Caco-2 (cell line): ENCODE measurements around the gene TKTL1. TPM values are rescaled to one million over a fixed set of nuclear protein-coding genes. Genes with fewer than 3 reads are reported as not detected.

Experiments
- BruUV-seq: library from RNA; stranded (reverse); fragments of 400-500 nt; replicated peaks from 2 replicates; lab custom pipeline; 2021; lab: Mats Ljungman, UMichigan
- CTCF ChIA-PET: fragments of 300-600 bp; sonication (Branson Sonifier 250); formaldehyde crosslinking; loops from one replicate; lab custom pipeline; 2022; ENCODE audit warnings: antibody characterized with exemption; lab: Charles Lee
- POLR2A ChIA-PET: fragments of 300-600 bp; sonication (Branson Sonifier 250); formaldehyde crosslinking; loops from one replicate; lab custom pipeline; 2022; ENCODE audit warnings: antibody characterized with exemption; lab: Charles Lee
- DNase-seq, 2 experiments: peaks; one replicate each; pipeline versions ENCODE4 v3.0.0 to v3.0.0-alpha.2; 2020 to 2022
- H3K27me3 ChIP-seq: replicated peaks from 2 replicates; pipeline ENCODE4 v1.6.0; 2011; ENCODE audit warnings: low read length; ENCODE audit not compliant: control insufficient read depth, insufficient read depth
- H3K36me3 ChIP-seq: 2 replicates; pipeline ENCODE4 v1.5.1; 2011; ENCODE audit warnings: low read length; ENCODE audit not compliant: control insufficient read depth, insufficient read depth
- H3K4me1 ChIP-seq: fragments of 250-450 bp; sonication (Bioruptor Pico); 2 replicates; pipeline ENCODE4 v1.5.1; 2020; ENCODE audit warnings: mild to moderate bottlenecking
- H3K4me3 ChIP-seq: 2 replicates; pipeline ENCODE4 v1.5.1; 2011; ENCODE audit warnings: low read depth, mild to moderate bottlenecking, control low read depth, low read length
- H3K9me3 ChIP-seq: fragments of 250-450 bp; sonication (Bioruptor Pico); 2 replicates; pipeline ENCODE4 v1.5.1; 2020; ENCODE audit warnings: mild to moderate bottlenecking, moderate library complexity
- H3K27ac Mint-ChIP-seq: one replicate; pipeline ENCODE4 v1.8.0; 2022; ENCODE audit warnings: mixed read lengths; ENCODE audit not compliant: unreplicated experiment
- H3K27me3 Mint-ChIP-seq: one replicate; pipeline ENCODE4 v1.8.0; 2022; ENCODE audit warnings: mixed read lengths; ENCODE audit not compliant: insufficient read depth, unreplicated experiment
- H3K36me3 Mint-ChIP-seq: one replicate; pipeline ENCODE4 v1.8.0; 2022; ENCODE audit warnings: mild to moderate bottlenecking, mixed read lengths; ENCODE audit not compliant: insufficient read depth, unreplicated experiment
- H3K4me1 Mint-ChIP-seq: one replicate; pipeline ENCODE4 v1.8.0; 2022; ENCODE audit warnings: low read depth, mixed read lengths; ENCODE audit not compliant: unreplicated experiment
- H3K4me3 Mint-ChIP-seq: one replicate; pipeline ENCODE4 v1.8.0; 2022; ENCODE audit warnings: mild to moderate bottlenecking, moderate library complexity, mixed read lengths; ENCODE audit not compliant: unreplicated experiment
- H3K9me3 Mint-ChIP-seq: one replicate; pipeline ENCODE4 v1.8.0; 2022; ENCODE audit warnings: mixed read lengths; ENCODE audit not compliant: unreplicated experiment
- CTCF ChIP-seq, 2 experiments: fragments of 200-600 bp in 1 of 2; IDR thresholded peaks; 1 replicate in 1 of 2; 2 replicates in 1 of 2; pipeline versions ENCODE4 v1.5.1 to v1.8.0; 2011 to 2022; ENCODE audit warnings: antibody characterized with exemption in 1 of 2, control low read depth in 1 of 2, inconsistent platforms in 1 of 2, low read depth in 1 of 2, low read length in 1 of 2, mild to moderate bottlenecking in 1 of 2, moderate library complexity in 1 of 2; ENCODE audit not compliant: insufficient read depth in 1 of 2, severe bottlenecking in 1 of 2, unreplicated experiment in 1 of 2
- intact Hi-C: fragments of 100-400 bp; cut with micrococcal nuclease; formaldehyde crosslinking; loops from one replicate; pipeline ENCODE4 v1.10.0; 2022; ENCODE audit not compliant: unreplicated experiment
- total RNA-seq: library from RNA; stranded (reverse); gene quantifications from 2 replicates; pipeline ENCODE4 v1.2.3, GENCODE V29; 2022

TKTL1 gene
- total RNA-seq, 1 experiment from 2014 or later = not detected

- H3K27me3 ChIP-seq = no peaks in the 10 kb centered on the region
- no peaks in the 10 kb centered on the region for H3K36me3 Mint-ChIP-seq
- H3K9me3 Mint-ChIP-seq = no peaks in the 10 kb centered on the region
- no peak for DNase-seq
- no peaks in the 10 kb centered on the region for H3K36me3 ChIP-seq
- no peak for TF ChIP-seq CTCF (IDR thresholded peaks at IDR 0.05; ENCODE audit: insufficient read depth in 1 of 2, low read depth in 1 of 2, low read length in 1 of 2, severe bottlenecking in 1 of 2, unreplicated experiment in 1 of 2)
- no peaks in the 10 kb centered on the region for H3K9me3 ChIP-seq
- H3K4me3 ChIP-seq = no peak overlapping the region
- no TSS peak for BruUV-seq
- no peaks in the 10 kb centered on the region for H3K27me3 Mint-ChIP-seq
- H3K4me1 Mint-ChIP-seq = no peaks in the 10 kb centered on the region
- H3K4me1 ChIP-seq = no peaks in the 10 kb centered on the region
- CTCF ChIA-PET = no interaction called here
- intact Hi-C loops = no loop called here
- H3K4me3 Mint-ChIP-seq = no peak overlapping the region
- POLR2A ChIA-PET = no interaction called here
- H3K27ac Mint-ChIP-seq = no peak overlapping the region
Measured at GRCh38 chrX:154332561-154332960, 37.0 kb downstream of the TKTL1 start.

GRCh38 chrX:154333116-154333515 is 37.5 kb downstream of the TKTL1 start:
- no peaks in the 10 kb centered on the region for H3K9me3 Mint-ChIP-seq
- H3K27ac Mint-ChIP-seq = no peak overlapping the region
- no peaks in the 10 kb centered on the region for H3K36me3 Mint-ChIP-seq
- intact Hi-C loops = no loop called here
- no TSS peak for BruUV-seq
- no peak overlapping the region for H3K4me3 Mint-ChIP-seq
- H3K27me3 ChIP-seq = no peaks in the 10 kb centered on the region
- H3K9me3 ChIP-seq = no peaks in the 10 kb centered on the region
- CTCF ChIA-PET = no interaction called here
- H3K36me3 ChIP-seq = no peaks in the 10 kb centered on the region
- H3K27me3 Mint-ChIP-seq = no peaks in the 10 kb centered on the region
- no peaks in the 10 kb centered on the region for H3K4me1 ChIP-seq
- H3K4me3 ChIP-seq = no peak overlapping the region
- TF ChIP-seq CTCF (IDR thresholded peaks at IDR 0.05; ENCODE audit: insufficient read depth in 1 of 2, low read depth in 1 of 2, low read length in 1 of 2, severe bottlenecking in 1 of 2, unreplicated experiment in 1 of 2) = no peak
- no peaks in the 10 kb centered on the region for H3K4me1 Mint-ChIP-seq
- DNase-seq = no peak
- POLR2A ChIA-PET = no interaction called here

- Mint-ChIP-seq H3K27me3 (no peaks in the 10 kb centered on the region), H3K36me3 (no peaks in the 10 kb centered on the region), H3K4me3 (no peak overlapping the region), H3K4me1 (no peaks in the 10 kb centered on the region), H3K9me3 (no peaks in the 10 kb centered on the region), H3K27ac (no peak overlapping the region)
- H3K4me3 ChIP-seq = no peak overlapping the region
- CTCF ChIA-PET = no interaction called here
- no peaks in the 10 kb centered on the region for H3K36me3 ChIP-seq
- POLR2A ChIA-PET = no interaction called here
- no peaks in the 10 kb centered on the region for H3K4me1 ChIP-seq
- no peak for DNase-seq
- TF ChIP-seq CTCF (IDR thresholded peaks at IDR 0.05; ENCODE audit: insufficient read depth in 1 of 2, low read depth in 1 of 2, low read length in 1 of 2, severe bottlenecking in 1 of 2, unreplicated experiment in 1 of 2) = no peak
- intact Hi-C loops = no loop called here
- no peaks in the 10 kb centered on the region for H3K9me3 ChIP-seq
- no peaks in the 10 kb centered on the region for H3K27me3 ChIP-seq
- no TSS peak for BruUV-seq
Measured at GRCh38 chrX:154333837-154334271, 38.3 kb downstream of the TKTL1 start.
